ENCODE data around the gene MBTPS1.
A peak's percentile ranks its signal among the peaks of the same experiment; 100 is the strongest.

The MBTPS1 gene

GRCh38 chr16:84068783-84069462 is 47.8 kb downstream of the MBTPS1 start:
- ATAC-seq (replicated peaks) (no peak), DNase-seq (no peak)
- Mint-ChIP-seq H3K27ac (peak overlapping the region in 1 of 2 donors; percentile 21), H3K4me3 (no peak overlapping the region), H3K4me1 (ENCODE audit: low read depth in 2 of 2) (peaks cover 0 to 1% of the 10 kb centered on the region in 2 donors), H3K36me3 (ENCODE audit: insufficient read depth) (peaks cover 90% of the 10 kb centered on the region), H3K27me3 (no peaks in the 10 kb centered on the region), H3K9me3 (no peaks in the 10 kb centered on the region)

GRCh38 chr16:84068041-84068440 is 48.7 kb downstream of the MBTPS1 start:
- H3K4me1 Mint-ChIP-seq (ENCODE audit: low read depth in 2 of 2) = peaks cover 0 to 1% of the 10 kb centered on the region in 2 donors
- DNase-seq (no peak), ATAC-seq (replicated peaks) (no peak)
- no peaks in the 10 kb centered on the region for H3K27me3 Mint-ChIP-seq
- peaks cover 90% of the 10 kb centered on the region for H3K36me3 Mint-ChIP-seq (ENCODE audit: insufficient read depth)
- no peaks in the 10 kb centered on the region for H3K9me3 Mint-ChIP-seq
- no peak overlapping the region for H3K4me3 Mint-ChIP-seq
- no peak overlapping the region for H3K27ac Mint-ChIP-seq

- no peak overlapping the region for H3K27ac Mint-ChIP-seq
- H3K9me3 Mint-ChIP-seq = no peaks in the 10 kb centered on the region
- peaks cover 92% of the 10 kb centered on the region for H3K36me3 Mint-ChIP-seq (ENCODE audit: insufficient read depth)
These were observed 49.1 kb downstream of the MBTPS1 start for GRCh38 chr16:84067640-84068039.

GRCh38 chr16:84065536-84066132 is 51.1 kb downstream of the MBTPS1 start:
- peaks cover 83% of the 10 kb centered on the region for H3K36me3 Mint-ChIP-seq (ENCODE audit: insufficient read depth)
- no peaks in the 10 kb centered on the region for H3K9me3 Mint-ChIP-seq
- DNase-seq = no peak
- no peak overlapping the region for H3K27ac Mint-ChIP-seq
- H3K27me3 Mint-ChIP-seq = no peaks in the 10 kb centered on the region
- H3K4me1 Mint-ChIP-seq (ENCODE audit: low read depth in 2 of 2) = peaks cover 0 to 1% of the 10 kb centered on the region in 2 donors
- no peak overlapping the region for H3K4me3 Mint-ChIP-seq
- no peak for ATAC-seq (replicated peaks)

More at GRCh38 chr16:84067640-84068039, 49.1 kb downstream of the MBTPS1 start:
- H3K27me3 Mint-ChIP-seq = no peaks in the 10 kb centered on the region
- peaks cover 0 to 1% of the 10 kb centered on the region in 2 donors for H3K4me1 Mint-ChIP-seq (ENCODE audit: low read depth in 2 of 2)
- ATAC-seq (replicated peaks) (no peak), DNase-seq (no peak)
- no peak overlapping the region for H3K4me3 Mint-ChIP-seq

GRCh38 chr16:84063980-84064379 is 52.8 kb downstream of the MBTPS1 start:
- Mint-ChIP-seq H3K36me3 (ENCODE audit: insufficient read depth) (peaks cover 83% of the 10 kb centered on the region), H3K27me3 (no peaks in the 10 kb centered on the region), H3K9me3 (no peaks in the 10 kb centered on the region), H3K27ac (no peak overlapping the region), H3K4me3 (no peak overlapping the region), H3K4me1 (ENCODE audit: low read depth in 2 of 2) (peaks cover 0 to 1% of the 10 kb centered on the region in 2 donors)
- no peak for ATAC-seq (replicated peaks)
- no peak for DNase-seq

- Mint-ChIP-seq H3K27me3 (no peaks in the 10 kb centered on the region), H3K36me3 (ENCODE audit: insufficient read depth) (peaks cover 82% of the 10 kb centered on the region), H3K27ac (no peak overlapping the region), H3K4me1 (ENCODE audit: low read depth in 2 of 2) (peaks cover 0 to 1% of the 10 kb centered on the region in 2 donors), H3K9me3 (no peaks in the 10 kb centered on the region), H3K4me3 (no peak overlapping the region)
- DNase-seq = peak; percentile 43 to 45 (median 44)
- ATAC-seq (replicated peaks) = peak; percentile 74
These were observed 53.8 kb downstream of the MBTPS1 start for GRCh38 chr16:84062734-84063640.

- H3K9me3 Mint-ChIP-seq = no peaks in the 10 kb centered on the region
- DNase-seq = no peak
- ATAC-seq (replicated peaks) = no peak
- H3K27ac Mint-ChIP-seq = no peak overlapping the region
- no peaks in the 10 kb centered on the region for H3K27me3 Mint-ChIP-seq
- H3K4me3 Mint-ChIP-seq = no peak overlapping the region
- H3K36me3 Mint-ChIP-seq (ENCODE audit: insufficient read depth) = peaks cover 83% of the 10 kb centered on the region
- no peaks in the 10 kb centered on the region for H3K4me1 Mint-ChIP-seq (ENCODE audit: low read depth in 2 of 2)
These were observed 55.4 kb downstream of the MBTPS1 start for GRCh38 chr16:84061236-84061819.

- Mint-ChIP-seq H3K4me3 (no peak overlapping the region), H3K27ac (no peak overlapping the region), H3K27me3 (no peaks in the 10 kb centered on the region), H3K4me1 (ENCODE audit: low read depth in 2 of 2) (no peaks in the 10 kb centered on the region), H3K9me3 (no peaks in the 10 kb centered on the region), H3K36me3 (ENCODE audit: insufficient read depth) (peaks cover 83% of the 10 kb centered on the region)
- DNase-seq = no peak
- ATAC-seq (replicated peaks) = no peak
These were observed 56.5 kb downstream of the MBTPS1 start for GRCh38 chr16:84059946-84060901.

- H3K36me3 Mint-ChIP-seq (ENCODE audit: insufficient read depth) = peaks cover 81% of the 10 kb centered on the region
- no peak overlapping the region for H3K27ac Mint-ChIP-seq
- H3K4me1 Mint-ChIP-seq (ENCODE audit: low read depth in 2 of 2) = no peaks in the 10 kb centered on the region
- no peaks in the 10 kb centered on the region for H3K27me3 Mint-ChIP-seq
- H3K4me3 Mint-ChIP-seq = no peak overlapping the region
- ATAC-seq (replicated peaks) (no peak), DNase-seq (no peak)
- no peaks in the 10 kb centered on the region for H3K9me3 Mint-ChIP-seq
These were observed 57.6 kb downstream of the MBTPS1 start for GRCh38 chr16:84059111-84059510.

GRCh38 chr16:84058664-84059063 is 58.1 kb downstream of the MBTPS1 start:
- H3K4me1 Mint-ChIP-seq (ENCODE audit: low read depth in 2 of 2) = no peaks in the 10 kb centered on the region
- H3K27ac Mint-ChIP-seq = no peak overlapping the region
- no peaks in the 10 kb centered on the region for H3K27me3 Mint-ChIP-seq
- peaks cover 81% of the 10 kb centered on the region for H3K36me3 Mint-ChIP-seq (ENCODE audit: insufficient read depth)
- H3K4me3 Mint-ChIP-seq = no peak overlapping the region
- DNase-seq (no peak), ATAC-seq (replicated peaks) (no peak)
- no peaks in the 10 kb centered on the region for H3K9me3 Mint-ChIP-seq

- ATAC-seq (replicated peaks) = no peak
- peak overlapping the region; percentile 33 to 64 for H3K27ac Mint-ChIP-seq
- H3K36me3 Mint-ChIP-seq (ENCODE audit: insufficient read depth) = peaks cover 81% of the 10 kb centered on the region
- no peaks in the 10 kb centered on the region for H3K27me3 Mint-ChIP-seq
- no peak overlapping the region for H3K4me3 Mint-ChIP-seq
- H3K9me3 Mint-ChIP-seq = no peaks in the 10 kb centered on the region
- DNase-seq = no peak
- H3K4me1 Mint-ChIP-seq (ENCODE audit: low read depth in 2 of 2) = no peaks in the 10 kb centered on the region
These were observed 58.5 kb downstream of the MBTPS1 start for GRCh38 chr16:84058211-84058610.

- peak overlapping the region; percentile 64 to 70 for H3K27ac Mint-ChIP-seq
- H3K4me3 Mint-ChIP-seq = no peak overlapping the region
- peaks cover 86% of the 10 kb centered on the region for H3K36me3 Mint-ChIP-seq (ENCODE audit: insufficient read depth)
- H3K4me1 Mint-ChIP-seq (ENCODE audit: low read depth in 2 of 2) = no peaks in the 10 kb centered on the region
- ATAC-seq (replicated peaks) (no peak), DNase-seq (no peak)
- no peaks in the 10 kb centered on the region for H3K9me3 Mint-ChIP-seq
- no peaks in the 10 kb centered on the region for H3K27me3 Mint-ChIP-seq
These were observed 59.8 kb downstream of the MBTPS1 start for GRCh38 chr16:84056933-84057332.
